Ectodermal cell (in vitro differentiated cells): ENCODE results near the gene FRG2B. TPM values are rescaled to one million over a fixed set of nuclear protein-coding genes. Genes with fewer than 3 reads are reported as not detected.
"Not testable (repeated sequence)": the region's sequence is repeated elsewhere in the genome, so short reads cannot be mapped to it uniquely, and the experiment has no call there.

Experiments used
- H3K27ac ChIP-seq: 2 replicates; pipeline ENCODE4 v1.7.0; 2013; ENCODE audit warnings: mild to moderate bottlenecking, low read depth, low read length; ENCODE audit not compliant: insufficient read depth, poor library complexity, severe bottlenecking
- H3K27me3 ChIP-seq: 2 replicates; pipeline ENCODE4 v1.7.0; 2013; ENCODE audit warnings: mild to moderate bottlenecking, low read length; ENCODE audit not compliant: insufficient read depth, control insufficient read depth, poor library complexity, severe bottlenecking
- H3K36me3 ChIP-seq: one replicate; pipeline ENCODE4 v1.7.0; 2013; ENCODE audit warnings: low read length; ENCODE audit not compliant: control insufficient read depth, insufficient read depth
- H3K4me1 ChIP-seq: one replicate; pipeline ENCODE4 v1.7.0; 2013; ENCODE audit warnings: low read length; ENCODE audit not compliant: control insufficient read depth, insufficient read depth
- H3K4me3 ChIP-seq: 2 replicates; pipeline ENCODE4 v1.7.0; 2013; ENCODE audit warnings: low read depth, low read length, control low read depth; ENCODE audit not compliant: insufficient read depth
- H3K9me3 ChIP-seq: 2 replicates; pipeline ENCODE4 v1.7.0; 2013; ENCODE audit warnings: mild to moderate bottlenecking, low read length, moderate library complexity; ENCODE audit not compliant: control insufficient read depth
- WGBS, 2 experiments: methylation state at CpG; one replicate each; pipeline ENCODE4 v1.1.7; 2013; ENCODE audit warnings: missing lambda C conversion rate in 2 of 2; 5-methylcytosine and 5-hydroxymethylcytosine counted together
- polyA plus RNA-seq, 4 experiments: library from polyadenylated mRNA; stranded (reverse); fragments of 50-300 nt; gene quantifications; one replicate each; pipeline ENCODE4 v1.2.3, GENCODE V29; 2013

The FRG2B gene
- polyA plus RNA-seq (2013, experiment 1 of 4), result not detected
- polyA plus RNA-seq (2013, experiment 2 of 4), result not detected
- polyA plus RNA-seq (2013, experiment 3 of 4), result not detected
- polyA plus RNA-seq (2013, experiment 4 of 4), result not detected

GRCh38 chr10:133626695-133627094 lies at the start of gene FRG2B:
FRG2B (minus strand) TSS chr10:133626795; CDS start chr10:133626742, 53 bp downstream.
- H3K4me1 ChIP-seq, H3K9me3 ChIP-seq, H3K27ac ChIP-seq, H3K27me3 ChIP-seq, H3K4me3 ChIP-seq, H3K36me3 ChIP-seq: not testable (repeated sequence)
- 64% methylated on average over 1 of the region's 10 CpGs; no CpG with 5 or more reads in 1 of the 2 experiments for WGBS, 2 experiments

- not testable (repeated sequence) for H3K36me3 ChIP-seq, H3K4me1 ChIP-seq, H3K9me3 ChIP-seq, H3K27me3 ChIP-seq, H3K4me3 ChIP-seq, H3K27ac ChIP-seq
- no CpG with 5 or more reads among the region's 40 CpGs for WGBS, 2 experiments
Observed at GRCh38 chr10:133667446-133667845, 40.9 kb upstream of the FRG2B start.

GRCh38 chr10:133663544-133664160 lies 37.1 kb upstream of the FRG2B start:
- not testable (repeated sequence) for H3K36me3 ChIP-seq, H3K27ac ChIP-seq, H3K4me3 ChIP-seq, H3K27me3 ChIP-seq, H3K4me1 ChIP-seq, H3K9me3 ChIP-seq
- WGBS, 2 experiments, result 82 to 88% methylated on average over 3 to 4 of the region's 4 CpGs

GRCh38 chr10:133661122-133661521 lies 34.5 kb upstream of the FRG2B start:
- H3K36me3 ChIP-seq, H3K4me1 ChIP-seq, H3K9me3 ChIP-seq, H3K27me3 ChIP-seq, H3K27ac ChIP-seq, H3K4me3 ChIP-seq: not testable (repeated sequence)
- no CpG with 5 or more reads among the region's 2 CpGs for WGBS, 2 experiments

- H3K27me3 ChIP-seq, H3K27ac ChIP-seq, H3K4me3 ChIP-seq, H3K4me1 ChIP-seq, H3K36me3 ChIP-seq, H3K9me3 ChIP-seq: not testable (repeated sequence)
- WGBS, 2 experiments, result 72 to 74% methylated on average over 6 of the region's 6 CpGs
Observed at GRCh38 chr10:133660516-133660915, 33.9 kb upstream of the FRG2B start.

- H3K27ac ChIP-seq, H3K4me1 ChIP-seq, H3K27me3 ChIP-seq, H3K36me3 ChIP-seq, H3K9me3 ChIP-seq, H3K4me3 ChIP-seq: not testable (repeated sequence)
- 73 to 82% methylated on average over 2 of the region's 4 CpGs for WGBS, 2 experiments
Observed at GRCh38 chr10:133657276-133657675, 30.7 kb upstream of the FRG2B start.

GRCh38 chr10:133648872-133649455 lies 22.4 kb upstream of the FRG2B start:
- WGBS, 2 experiments, result 73 to 78% methylated on average over 3 to 5 of the region's 22 CpGs
- H3K9me3 ChIP-seq, H3K4me3 ChIP-seq, H3K4me1 ChIP-seq, H3K27ac ChIP-seq, H3K27me3 ChIP-seq, H3K36me3 ChIP-seq: not testable (repeated sequence)

- not testable (repeated sequence) for H3K27me3 ChIP-seq, H3K4me3 ChIP-seq, H3K9me3 ChIP-seq, H3K4me1 ChIP-seq, H3K27ac ChIP-seq, H3K36me3 ChIP-seq
- WGBS, 2 experiments, result 14 to 21% methylated on average over 5 of the region's 18 CpGs
Observed at GRCh38 chr10:133647075-133647748, 20.6 kb upstream of the FRG2B start.

- WGBS, 2 experiments, result 74 to 81% methylated on average over 7 to 11 of the region's 30 CpGs
- H3K27ac ChIP-seq, H3K36me3 ChIP-seq, H3K27me3 ChIP-seq, H3K4me1 ChIP-seq, H3K9me3 ChIP-seq, H3K4me3 ChIP-seq: not testable (repeated sequence)
Observed at GRCh38 chr10:133637846-133638235, 11.2 kb upstream of the FRG2B start.

- H3K9me3 ChIP-seq, H3K36me3 ChIP-seq, H3K27me3 ChIP-seq, H3K27ac ChIP-seq, H3K4me3 ChIP-seq, H3K4me1 ChIP-seq: not testable (repeated sequence)
- no CpG with 5 or more reads among the region's 35 CpGs for WGBS, 2 experiments
Observed at GRCh38 chr10:133637202-133637845, 10.7 kb upstream of the FRG2B start.
